HepG2 (cell line): ENCODE results near the gene DUSP8. TPM values are rescaled to one million over a fixed set of nuclear protein-coding genes. Genes with fewer than 3 reads are reported as not detected.

Source experiments
- FOXA1 ChIP-seq, 2 experiments: fragments of 450-650 bp in 1 of 2; sonication (generic) in 1 of 2; formaldehyde crosslinking in 1 of 2; IDR thresholded peaks; 2 replicates each; pipeline versions ENCODE4 v1.4.0 to v1.6.1; 2016 to 2020; ENCODE audit warnings: missing genetic modification reagents in 1 of 2
- PHF20 ChIP-seq: sonication (generic); formaldehyde crosslinking; IDR thresholded peaks from 2 replicates; pipeline ENCODE4 v1.5.0; 2020; ENCODE audit warnings: mild to moderate bottlenecking, missing genetic modification reagents
- PLRG1 ChIP-seq: fragments of 450-650 bp; conservative IDR thresholded peaks from 2 replicates; pipeline ENCODE4 v1.6.1; 2016
- SAP130 ChIP-seq: IDR thresholded peaks from 2 replicates; pipeline ENCODE4 v1.6.1; 2016; ENCODE audit warnings: low read depth
- THAP7 ChIP-seq: sonication (generic); formaldehyde crosslinking; IDR thresholded peaks from 2 replicates; pipeline ENCODE4 v1.8.1; 2023; ENCODE audit warnings: mild to moderate bottlenecking, missing genetic modification reagents
- ZHX1 ChIP-seq: sonication (generic); formaldehyde crosslinking; IDR thresholded peaks from 2 replicates; pipeline ENCODE4 v1.8.1; 2022; ENCODE audit warnings: low read depth, mild to moderate bottlenecking, missing genetic modification reagents
- ZNF180 ChIP-seq: sonication (generic); formaldehyde crosslinking; IDR thresholded peaks from 2 replicates; pipeline ENCODE4 v1.4.0; 2020; ENCODE audit warnings: low read depth, missing genetic modification reagents, borderline replicate concordance
- ZNF768 ChIP-seq: sonication (generic); formaldehyde crosslinking; IDR thresholded peaks from 2 replicates; pipeline ENCODE4 v1.4.0; 2020; ENCODE audit warnings: missing genetic modification reagents
- ZSCAN30 ChIP-seq: sonication (generic); formaldehyde crosslinking; IDR thresholded peaks from 2 replicates; pipeline ENCODE4 v1.5.0; 2020; ENCODE audit warnings: mild to moderate bottlenecking, missing genetic modification reagents
- polyA plus RNA-seq, 8 experiments: library from polyadenylated mRNA; depleted of rRNA in 3 of 8; stranded (reverse) in 7 of 8; unstranded in 1 of 8; fragments of >200 nt; fragmentation: Illumina TruSeq in 4 of 8; extraction: Trizol in 4 of 8; gene quantifications; 2 replicates each; pipeline versions ENCODE4 v1.2.1 to v1.2.3, GENCODE V29; 2011 to 2016; ENCODE audit warnings: low read depth in 4 of 8, missing spikeins in 1 of 8, mixed read lengths in 1 of 8; ENCODE audit not compliant: insufficient read depth in 1 of 8
- total RNA-seq, 5 experiments: library from RNA; depleted of rRNA; stranded (reverse); fragments of >200 nt; fragmentation: Illumina TruSeq; extraction: Trizol; gene quantifications; 2 replicates each; pipeline ENCODE4 v1.2.3, GENCODE V29; 2016; ENCODE audit warnings: low read depth in 1 of 5
- TF ChIP-seq, protein P1 (sequence below): IDR thresholded peaks from 2 replicates; pipeline ENCODE4 v1.6.1; 2016; ENCODE audit warnings: low read depth, control low read depth
- TF ChIP-seq, protein P2 (sequence below): sonication (generic); formaldehyde crosslinking; IDR thresholded peaks from 2 replicates; pipeline ENCODE4 v1.4.0; 2020; ENCODE audit warnings: missing genetic modification reagents, borderline replicate concordance
- TF ChIP-seq, protein P3 (sequence below): sonication (generic); formaldehyde crosslinking; IDR thresholded peaks from 2 replicates; pipeline ENCODE4 v1.5.1; 2020; ENCODE audit warnings: mild to moderate bottlenecking, missing genetic modification reagents, moderate library complexity
- TF ChIP-seq, protein P4 (sequence below): sonication (generic); formaldehyde crosslinking; IDR thresholded peaks from 2 replicates; pipeline ENCODE4 v1.5.0; 2020; ENCODE audit warnings: mild to moderate bottlenecking, missing genetic modification reagents

Gene DUSP8
- total and polyA plus RNA-seq, 2 of the 13 experiments (the other 11 are each of a cell fraction or from before 2014, with no cell fraction given) = 1.8 to 8.0 TPM

DNA sequence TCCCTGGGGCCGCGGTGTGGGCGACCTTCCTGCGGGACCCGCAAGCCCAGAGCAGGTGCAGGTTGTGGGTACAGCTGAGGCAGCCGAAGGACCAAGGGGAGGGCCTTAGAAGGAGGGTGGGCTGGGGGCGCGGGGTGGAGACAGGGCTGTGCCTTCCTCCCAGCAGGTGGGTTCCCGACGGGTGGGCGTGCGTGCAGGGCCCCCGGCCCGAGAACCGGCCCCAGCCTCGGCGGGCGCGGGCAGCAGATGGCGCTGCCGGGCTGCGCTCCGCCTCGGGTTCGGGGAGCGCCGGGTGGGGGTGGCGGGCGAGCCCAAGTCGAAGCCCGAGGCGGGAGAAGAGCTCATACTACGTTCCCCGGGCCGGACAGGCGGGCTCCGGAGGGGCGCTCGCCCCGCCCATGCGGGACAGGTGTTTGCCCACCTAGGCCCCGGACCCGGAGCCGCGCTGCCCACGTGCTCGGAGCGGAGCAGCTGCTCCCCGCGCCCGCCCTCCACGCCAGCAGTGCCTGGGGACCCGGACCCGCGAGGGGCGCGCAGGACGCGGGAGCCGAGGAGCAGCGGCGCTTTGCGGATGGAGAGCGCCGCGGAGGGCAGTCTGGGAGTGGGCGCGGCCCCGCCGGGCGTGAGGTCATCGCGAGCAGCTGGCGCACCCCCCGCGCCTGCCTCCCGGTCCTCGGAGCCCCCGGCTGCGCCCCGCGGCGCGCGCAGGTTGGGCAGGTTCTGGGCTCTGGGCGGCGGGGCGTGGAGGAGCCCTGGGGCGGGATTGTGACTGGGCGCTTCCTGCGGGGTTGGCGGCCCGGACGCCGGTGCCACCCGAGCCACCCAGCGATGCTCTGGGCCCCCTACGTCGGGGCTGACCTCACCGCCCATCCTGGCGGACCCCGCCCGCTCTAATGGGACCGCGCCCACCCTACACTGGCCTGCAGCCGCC lies 25.3 kb downstream of the DUSP8 start (continued):
- TF ChIP-seq, protein P1, sequence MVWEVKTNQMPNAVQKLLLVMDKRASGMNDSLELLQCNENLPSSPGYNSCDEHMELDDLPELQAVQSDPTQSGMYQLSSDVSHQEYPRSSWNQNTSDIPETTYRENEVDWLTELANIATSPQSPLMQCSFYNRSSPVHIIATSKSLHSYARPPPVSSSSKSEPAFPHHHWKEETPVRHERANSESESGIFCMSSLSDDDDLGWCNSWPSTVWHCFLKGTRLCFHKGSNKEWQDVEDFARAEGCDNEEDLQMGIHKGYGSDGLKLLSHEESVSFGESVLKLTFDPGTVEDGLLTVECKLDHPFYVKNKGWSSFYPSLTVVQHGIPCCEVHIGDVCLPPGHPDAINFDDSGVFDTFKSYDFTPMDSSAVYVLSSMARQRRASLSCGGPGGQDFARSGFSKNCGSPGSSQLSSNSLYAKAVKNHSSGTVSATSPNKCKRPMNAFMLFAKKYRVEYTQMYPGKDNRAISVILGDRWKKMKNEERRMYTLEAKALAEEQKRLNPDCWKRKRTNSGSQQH = no peak
- TF ChIP-seq PHF20 (CRISPR knock-in tag) = no peak
- no peak for TF ChIP-seq SAP130 (CRISPR knock-in tag)
- no peak for TF ChIP-seq PLRG1
- TF ChIP-seq, protein P2, sequence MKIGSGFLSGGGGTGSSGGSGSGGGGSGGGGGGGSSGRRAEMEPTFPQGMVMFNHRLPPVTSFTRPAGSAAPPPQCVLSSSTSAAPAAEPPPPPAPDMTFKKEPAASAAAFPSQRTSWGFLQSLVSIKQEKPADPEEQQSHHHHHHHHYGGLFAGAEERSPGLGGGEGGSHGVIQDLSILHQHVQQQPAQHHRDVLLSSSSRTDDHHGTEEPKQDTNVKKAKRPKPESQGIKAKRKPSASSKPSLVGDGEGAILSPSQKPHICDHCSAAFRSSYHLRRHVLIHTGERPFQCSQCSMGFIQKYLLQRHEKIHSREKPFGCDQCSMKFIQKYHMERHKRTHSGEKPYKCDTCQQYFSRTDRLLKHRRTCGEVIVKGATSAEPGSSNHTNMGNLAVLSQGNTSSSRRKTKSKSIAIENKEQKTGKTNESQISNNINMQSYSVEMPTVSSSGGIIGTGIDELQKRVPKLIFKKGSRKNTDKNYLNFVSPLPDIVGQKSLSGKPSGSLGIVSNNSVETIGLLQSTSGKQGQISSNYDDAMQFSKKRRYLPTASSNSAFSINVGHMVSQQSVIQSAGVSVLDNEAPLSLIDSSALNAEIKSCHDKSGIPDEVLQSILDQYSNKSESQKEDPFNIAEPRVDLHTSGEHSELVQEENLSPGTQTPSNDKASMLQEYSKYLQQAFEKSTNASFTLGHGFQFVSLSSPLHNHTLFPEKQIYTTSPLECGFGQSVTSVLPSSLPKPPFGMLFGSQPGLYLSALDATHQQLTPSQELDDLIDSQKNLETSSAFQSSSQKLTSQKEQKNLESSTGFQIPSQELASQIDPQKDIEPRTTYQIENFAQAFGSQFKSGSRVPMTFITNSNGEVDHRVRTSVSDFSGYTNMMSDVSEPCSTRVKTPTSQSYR (CRISPR knock-in tag) = no peak
- TF ChIP-seq ZNF180 (CRISPR knock-in tag) = no peak
- TF ChIP-seq ZSCAN30 (CRISPR knock-in tag) = no peak
- TF ChIP-seq FOXA1 (IDR thresholded peaks at IDR 0.05) = no peak
- TF ChIP-seq FOXA1 (CRISPR knock-in tag; IDR thresholded peaks at IDR 0.05) = no peak
- no peak for TF ChIP-seq ZHX1 (CRISPR knock-in tag)
- TF ChIP-seq, protein P3, sequence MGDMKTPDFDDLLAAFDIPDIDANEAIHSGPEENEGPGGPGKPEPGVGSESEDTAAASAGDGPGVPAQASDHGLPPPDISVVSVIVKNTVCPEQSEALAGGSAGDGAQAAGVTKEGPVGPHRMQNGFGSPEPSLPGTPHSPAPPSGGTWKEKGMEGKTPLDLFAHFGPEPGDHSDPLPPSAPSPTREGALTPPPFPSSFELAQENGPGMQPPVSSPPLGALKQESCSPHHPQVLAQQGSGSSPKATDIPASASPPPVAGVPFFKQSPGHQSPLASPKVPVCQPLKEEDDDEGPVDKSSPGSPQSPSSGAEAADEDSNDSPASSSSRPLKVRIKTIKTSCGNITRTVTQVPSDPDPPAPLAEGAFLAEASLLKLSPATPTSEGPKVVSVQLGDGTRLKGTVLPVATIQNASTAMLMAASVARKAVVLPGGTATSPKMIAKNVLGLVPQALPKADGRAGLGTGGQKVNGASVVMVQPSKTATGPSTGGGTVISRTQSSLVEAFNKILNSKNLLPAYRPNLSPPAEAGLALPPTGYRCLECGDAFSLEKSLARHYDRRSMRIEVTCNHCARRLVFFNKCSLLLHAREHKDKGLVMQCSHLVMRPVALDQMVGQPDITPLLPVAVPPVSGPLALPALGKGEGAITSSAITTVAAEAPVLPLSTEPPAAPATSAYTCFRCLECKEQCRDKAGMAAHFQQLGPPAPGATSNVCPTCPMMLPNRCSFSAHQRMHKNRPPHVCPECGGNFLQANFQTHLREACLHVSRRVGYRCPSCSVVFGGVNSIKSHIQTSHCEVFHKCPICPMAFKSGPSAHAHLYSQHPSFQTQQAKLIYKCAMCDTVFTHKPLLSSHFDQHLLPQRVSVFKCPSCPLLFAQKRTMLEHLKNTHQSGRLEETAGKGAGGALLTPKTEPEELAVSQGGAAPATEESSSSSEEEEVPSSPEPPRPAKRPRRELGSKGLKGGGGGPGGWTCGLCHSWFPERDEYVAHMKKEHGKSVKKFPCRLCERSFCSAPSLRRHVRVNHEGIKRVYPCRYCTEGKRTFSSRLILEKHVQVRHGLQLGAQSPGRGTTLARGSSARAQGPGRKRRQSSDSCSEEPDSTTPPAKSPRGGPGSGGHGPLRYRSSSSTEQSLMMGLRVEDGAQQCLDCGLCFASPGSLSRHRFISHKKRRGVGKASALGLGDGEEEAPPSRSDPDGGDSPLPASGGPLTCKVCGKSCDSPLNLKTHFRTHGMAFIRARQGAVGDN (CRISPR knock-in tag) = peak; percentile 46
- 0 out of 2 replicates have a peak, but pooled peaks have one; percentile 17 for TF ChIP-seq ZNF768
- TF ChIP-seq, protein P4, sequence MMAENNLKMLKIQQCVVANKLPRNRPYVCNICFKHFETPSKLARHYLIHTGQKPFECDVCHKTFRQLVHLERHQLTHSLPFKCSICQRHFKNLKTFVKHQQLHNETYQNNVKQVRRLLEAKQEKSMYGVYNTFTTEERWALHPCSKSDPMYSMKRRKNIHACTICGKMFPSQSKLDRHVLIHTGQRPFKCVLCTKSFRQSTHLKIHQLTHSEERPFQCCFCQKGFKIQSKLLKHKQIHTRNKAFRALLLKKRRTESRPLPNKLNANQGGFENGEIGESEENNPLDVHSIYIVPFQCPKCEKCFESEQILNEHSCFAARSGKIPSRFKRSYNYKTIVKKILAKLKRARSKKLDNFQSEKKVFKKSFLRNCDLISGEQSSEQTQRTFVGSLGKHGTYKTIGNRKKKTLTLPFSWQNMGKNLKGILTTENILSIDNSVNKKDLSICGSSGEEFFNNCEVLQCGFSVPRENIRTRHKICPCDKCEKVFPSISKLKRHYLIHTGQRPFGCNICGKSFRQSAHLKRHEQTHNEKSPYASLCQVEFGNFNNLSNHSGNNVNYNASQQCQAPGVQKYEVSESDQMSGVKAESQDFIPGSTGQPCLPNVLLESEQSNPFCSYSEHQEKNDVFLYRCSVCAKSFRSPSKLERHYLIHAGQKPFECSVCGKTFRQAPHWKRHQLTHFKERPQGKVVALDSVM (CRISPR knock-in tag) = no peak
- no peak for TF ChIP-seq THAP7 (CRISPR knock-in tag)
